A549 (cell line): ENCODE data around the gene P2RX6.

Experiments used
- BHLHE40 ChIP-seq: IDR thresholded peaks from 2 replicates; pipeline ENCODE4 v1.6.1; 2012; ENCODE audit warnings: low read depth, low read length, inconsistent platforms
- EP300 ChIP-seq, 2 experiments: fragments of >200 bp; sonication (Bioruptor Twin); formaldehyde crosslinking; IDR thresholded peaks; 2 replicates in 1 of 2; 3 replicates in 1 of 2; pipeline ENCODE4 v1.6.1; 2016 to 2017
- HDAC2 ChIP-seq: fragments of 200-600 bp; sonication (generic); IDR thresholded peaks from 2 replicates; pipeline ENCODE4 v1.6.1; 2016
- MAZ ChIP-seq: fragments of 150-350 bp; IDR thresholded peaks from 2 replicates; pipeline ENCODE4 v1.6.1; 2014; ENCODE audit warnings: antibody characterized with exemption, low read depth, low read length, borderline replicate concordance
- MYC ChIP-seq: IDR thresholded peaks from 2 replicates; pipeline ENCODE4 v1.6.1; 2012; ENCODE audit warnings: mild to moderate bottlenecking, inconsistent platforms, low read length, improper control_type of control experiment, borderline replicate concordance
- POLR2A ChIP-seq: IDR thresholded peaks from 2 replicates; pipeline ENCODE4 v1.6.1; 2012; ENCODE audit warnings: mild to moderate bottlenecking, low read length
- RAD21 ChIP-seq, 2 experiments: fragments of >200 bp in 1 of 2; sonication (Bioruptor Twin) in 1 of 2; formaldehyde crosslinking in 1 of 2; IDR thresholded peaks in 1 of 2; conservative IDR thresholded peaks in 1 of 2; 2 replicates in 1 of 2; 3 replicates in 1 of 2; pipeline ENCODE4 v1.6.1; 2012 to 2018; ENCODE audit warnings: inconsistent platforms in 1 of 2
- RNF2 ChIP-seq: fragments of 200-600 bp; sonication (generic); IDR thresholded peaks from 2 replicates; pipeline ENCODE4 v1.6.1; 2016; ENCODE audit warnings: low read depth, mild to moderate bottlenecking, antibody characterized with exemption, moderate library complexity, borderline replicate concordance
- SMC3 ChIP-seq: fragments of >200 bp; sonication (Bioruptor Twin); formaldehyde crosslinking; IDR thresholded peaks from 3 replicates; pipeline ENCODE4 v1.6.1; 2018; ENCODE audit warnings: inconsistent platforms
- TF ChIP-seq, protein P1 (sequence below): IDR thresholded peaks from 2 replicates; pipeline ENCODE4 v1.6.1; 2012; ENCODE audit warnings: low read depth, borderline replicate concordance
- TF ChIP-seq, protein P2 (sequence below): fragments of >200 bp; sonication (Bioruptor Twin); formaldehyde crosslinking; IDR thresholded peaks from 3 replicates; pipeline ENCODE4 v1.5.1; 2016
- TF ChIP-seq, protein P3 (sequence below): fragments of 450-650 bp; IDR thresholded peaks from 2 replicates; pipeline ENCODE4 v1.6.1; 2014; ENCODE audit warnings: antibody characterized with exemption
- TF ChIP-seq, protein P4 (sequence below): IDR thresholded peaks from 2 replicates; pipeline ENCODE4 v1.6.1; 2012
- TF ChIP-seq, protein P5 (sequence below): fragments of 200-600 bp; sonication (generic); IDR thresholded peaks from 2 replicates; pipeline ENCODE4 v1.6.1; 2016; ENCODE audit warnings: antibody characterized with exemption, mild to moderate bottlenecking, moderate library complexity

DNA sequence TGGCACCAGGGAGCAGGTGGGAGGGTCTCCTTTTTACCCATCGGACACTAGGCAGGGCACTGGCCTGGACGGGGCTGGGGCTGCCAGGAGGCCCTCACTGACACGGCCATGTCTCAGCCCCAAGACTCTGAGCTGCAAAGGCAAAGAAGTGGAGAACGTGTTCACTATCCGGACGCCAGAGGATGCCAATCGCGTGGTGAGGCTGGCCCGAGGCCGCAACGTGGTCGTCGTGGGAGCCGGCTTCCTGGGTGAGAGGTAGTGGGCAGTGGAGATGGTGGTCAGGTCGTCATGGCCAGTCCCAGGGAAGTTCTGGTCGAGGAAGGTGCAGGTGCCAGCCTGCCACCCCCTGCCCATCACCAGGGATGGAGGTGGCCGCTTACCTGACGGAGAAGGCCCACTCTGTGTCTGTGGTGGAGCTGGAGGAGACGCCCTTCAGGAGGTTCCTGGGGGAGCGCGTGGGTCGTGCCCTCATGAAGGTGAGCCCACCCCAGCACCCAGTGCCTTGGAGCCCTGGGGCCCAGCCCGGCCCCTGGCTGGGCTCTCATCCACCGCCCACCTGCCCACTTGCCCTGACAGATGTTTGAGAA, 38.6 kb upstream of the P2RX6 start:
- TF ChIP-seq, protein P1, sequence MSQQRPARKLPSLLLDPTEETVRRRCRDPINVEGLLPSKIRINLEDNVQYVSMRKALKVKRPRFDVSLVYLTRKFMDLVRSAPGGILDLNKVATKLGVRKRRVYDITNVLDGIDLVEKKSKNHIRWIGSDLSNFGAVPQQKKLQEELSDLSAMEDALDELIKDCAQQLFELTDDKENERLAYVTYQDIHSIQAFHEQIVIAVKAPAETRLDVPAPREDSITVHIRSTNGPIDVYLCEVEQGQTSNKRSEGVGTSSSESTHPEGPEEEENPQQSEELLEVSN, result no peak
- no peak for TF ChIP-seq MAZ
- TF ChIP-seq BHLHE40, result no peak
- TF ChIP-seq, protein P2, sequence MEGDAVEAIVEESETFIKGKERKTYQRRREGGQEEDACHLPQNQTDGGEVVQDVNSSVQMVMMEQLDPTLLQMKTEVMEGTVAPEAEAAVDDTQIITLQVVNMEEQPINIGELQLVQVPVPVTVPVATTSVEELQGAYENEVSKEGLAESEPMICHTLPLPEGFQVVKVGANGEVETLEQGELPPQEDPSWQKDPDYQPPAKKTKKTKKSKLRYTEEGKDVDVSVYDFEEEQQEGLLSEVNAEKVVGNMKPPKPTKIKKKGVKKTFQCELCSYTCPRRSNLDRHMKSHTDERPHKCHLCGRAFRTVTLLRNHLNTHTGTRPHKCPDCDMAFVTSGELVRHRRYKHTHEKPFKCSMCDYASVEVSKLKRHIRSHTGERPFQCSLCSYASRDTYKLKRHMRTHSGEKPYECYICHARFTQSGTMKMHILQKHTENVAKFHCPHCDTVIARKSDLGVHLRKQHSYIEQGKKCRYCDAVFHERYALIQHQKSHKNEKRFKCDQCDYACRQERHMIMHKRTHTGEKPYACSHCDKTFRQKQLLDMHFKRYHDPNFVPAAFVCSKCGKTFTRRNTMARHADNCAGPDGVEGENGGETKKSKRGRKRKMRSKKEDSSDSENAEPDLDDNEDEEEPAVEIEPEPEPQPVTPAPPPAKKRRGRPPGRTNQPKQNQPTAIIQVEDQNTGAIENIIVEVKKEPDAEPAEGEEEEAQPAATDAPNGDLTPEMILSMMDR, result no peak
- TF ChIP-seq EP300 (IDR thresholded peaks at IDR 0.05), result no peak
- no peak for TF ChIP-seq RAD21 (conservative IDR thresholded peaks at IDR 0.05 in 1 of 2, IDR thresholded peaks at IDR 0.05 in 1 of 2)
- no peak for TF ChIP-seq MYC
- TF ChIP-seq, protein P3, sequence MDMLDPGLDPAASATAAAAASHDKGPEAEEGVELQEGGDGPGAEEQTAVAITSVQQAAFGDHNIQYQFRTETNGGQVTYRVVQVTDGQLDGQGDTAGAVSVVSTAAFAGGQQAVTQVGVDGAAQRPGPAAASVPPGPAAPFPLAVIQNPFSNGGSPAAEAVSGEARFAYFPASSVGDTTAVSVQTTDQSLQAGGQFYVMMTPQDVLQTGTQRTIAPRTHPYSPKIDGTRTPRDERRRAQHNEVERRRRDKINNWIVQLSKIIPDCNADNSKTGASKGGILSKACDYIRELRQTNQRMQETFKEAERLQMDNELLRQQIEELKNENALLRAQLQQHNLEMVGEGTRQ, result no peak
- no peak for TF ChIP-seq POLR2A
- no peak for TF ChIP-seq SMC3
- no peak for TF ChIP-seq HDAC2
- no peak for TF ChIP-seq RNF2
- TF ChIP-seq, protein P4, sequence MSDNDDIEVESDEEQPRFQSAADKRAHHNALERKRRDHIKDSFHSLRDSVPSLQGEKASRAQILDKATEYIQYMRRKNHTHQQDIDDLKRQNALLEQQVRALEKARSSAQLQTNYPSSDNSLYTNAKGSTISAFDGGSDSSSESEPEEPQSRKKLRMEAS, result no peak
- TF ChIP-seq, protein P5, sequence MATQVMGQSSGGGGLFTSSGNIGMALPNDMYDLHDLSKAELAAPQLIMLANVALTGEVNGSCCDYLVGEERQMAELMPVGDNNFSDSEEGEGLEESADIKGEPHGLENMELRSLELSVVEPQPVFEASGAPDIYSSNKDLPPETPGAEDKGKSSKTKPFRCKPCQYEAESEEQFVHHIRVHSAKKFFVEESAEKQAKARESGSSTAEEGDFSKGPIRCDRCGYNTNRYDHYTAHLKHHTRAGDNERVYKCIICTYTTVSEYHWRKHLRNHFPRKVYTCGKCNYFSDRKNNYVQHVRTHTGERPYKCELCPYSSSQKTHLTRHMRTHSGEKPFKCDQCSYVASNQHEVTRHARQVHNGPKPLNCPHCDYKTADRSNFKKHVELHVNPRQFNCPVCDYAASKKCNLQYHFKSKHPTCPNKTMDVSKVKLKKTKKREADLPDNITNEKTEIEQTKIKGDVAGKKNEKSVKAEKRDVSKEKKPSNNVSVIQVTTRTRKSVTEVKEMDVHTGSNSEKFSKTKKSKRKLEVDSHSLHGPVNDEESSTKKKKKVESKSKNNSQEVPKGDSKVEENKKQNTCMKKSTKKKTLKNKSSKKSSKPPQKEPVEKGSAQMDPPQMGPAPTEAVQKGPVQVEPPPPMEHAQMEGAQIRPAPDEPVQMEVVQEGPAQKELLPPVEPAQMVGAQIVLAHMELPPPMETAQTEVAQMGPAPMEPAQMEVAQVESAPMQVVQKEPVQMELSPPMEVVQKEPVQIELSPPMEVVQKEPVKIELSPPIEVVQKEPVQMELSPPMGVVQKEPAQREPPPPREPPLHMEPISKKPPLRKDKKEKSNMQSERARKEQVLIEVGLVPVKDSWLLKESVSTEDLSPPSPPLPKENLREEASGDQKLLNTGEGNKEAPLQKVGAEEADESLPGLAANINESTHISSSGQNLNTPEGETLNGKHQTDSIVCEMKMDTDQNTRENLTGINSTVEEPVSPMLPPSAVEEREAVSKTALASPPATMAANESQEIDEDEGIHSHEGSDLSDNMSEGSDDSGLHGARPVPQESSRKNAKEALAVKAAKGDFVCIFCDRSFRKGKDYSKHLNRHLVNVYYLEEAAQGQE, result no peak
